K562 (cell line): ENCODE results near the gene KDM4C. TPM values are rescaled to one million over a fixed set of nuclear protein-coding genes. Genes with fewer than 3 reads are reported as not detected.

Experiments used
- ARID1B ChIP-seq: fragments of 450-650 bp; IDR thresholded peaks from 2 replicates; pipeline ENCODE4 v1.6.1; 2016; ENCODE audit warnings: antibody characterized with exemption, mild to moderate bottlenecking, inconsistent platforms
- ARID4B ChIP-seq: sonication (generic); formaldehyde crosslinking; IDR thresholded peaks from 2 replicates; pipeline ENCODE4 v1.8.0; 2022; ENCODE audit warnings: mild to moderate bottlenecking, missing genetic modification reagents
- CCAR2 ChIP-seq: fragments of 200-400 bp; formaldehyde crosslinking; IDR thresholded peaks from 2 replicates; pipeline ENCODE4 v1.6.1; 2017; ENCODE audit warnings: mild to moderate bottlenecking, low read depth, low read length
- FOXK1 ChIP-seq: sonication (generic); formaldehyde crosslinking; IDR thresholded peaks from 2 replicates; pipeline ENCODE4 v1.8.0; 2022; ENCODE audit warnings: missing genetic modification reagents, mild to moderate bottlenecking, borderline replicate concordance
- HDAC2 ChIP-seq: fragments of 450-650 bp; IDR thresholded peaks from 2 replicates; pipeline ENCODE4 v1.6.1; 2016; ENCODE audit warnings: mild to moderate bottlenecking
- IFI16 ChIP-seq: fragments of 250-450 bp; sonication (Bioruptor Pico); IDR thresholded peaks from 2 replicates; pipeline ENCODE4 v2.1.2; 2022; ENCODE audit warnings: mild to moderate bottlenecking, inconsistent platforms
- KDM2B ChIP-seq: fragments of 250-450 bp; sonication (Bioruptor Pico); IDR thresholded peaks from 2 replicates; pipeline ENCODE4 v1.8.0; 2021; ENCODE audit warnings: mild to moderate bottlenecking, moderate library complexity
- KLF16 ChIP-seq: IDR thresholded peaks from 2 replicates; pipeline ENCODE4 v1.6.1; 2016; ENCODE audit warnings: antibody characterized with exemption
- MAZ ChIP-seq, 2 experiments: fragments of 450-650 bp in 1 of 2; sonication (generic) in 1 of 2; formaldehyde crosslinking; IDR thresholded peaks in 1 of 2; conservative IDR thresholded peaks in 1 of 2; 2 replicates each; pipeline versions ENCODE4 v1.4.0 to v1.5.0; 2020; ENCODE audit warnings: mild to moderate bottlenecking in 1 of 2, missing genetic modification reagents in 1 of 2
- NFIC ChIP-seq: fragments of 450-650 bp; IDR thresholded peaks from 2 replicates; pipeline ENCODE4 v1.6.1; 2017; ENCODE audit warnings: mild to moderate bottlenecking, inconsistent platforms
- PPARD ChIP-seq: fragments of 250-450 bp; sonication (Bioruptor Pico); IDR thresholded peaks from 2 replicates; pipeline ENCODE4 v1.8.0; 2022; ENCODE audit warnings: inconsistent platforms, mild to moderate bottlenecking, moderate library complexity
- RNF219 ChIP-seq: fragments of 250-450 bp; sonication (Bioruptor Pico); IDR thresholded peaks from 2 replicates; pipeline ENCODE4 v1.5.0; 2022; ENCODE audit warnings: mild to moderate bottlenecking
- SAP30 ChIP-seq: fragments of 200-600 bp; sonication (generic); IDR thresholded peaks from 2 replicates; pipeline ENCODE4 v1.6.1; 2012; ENCODE audit warnings: borderline replicate concordance, low read depth, mild to moderate bottlenecking, moderate library complexity, low read length, control low read depth, inconsistent platforms; ENCODE audit not compliant: insufficient read depth, poor library complexity, severe bottlenecking
- TBL1XR1 ChIP-seq, 2 experiments: IDR thresholded peaks; 2 replicates each; pipeline ENCODE4 v1.6.1; 2012; ENCODE audit warnings: improper control_type of control experiment in 2 of 2, low read length in 2 of 2, mild to moderate bottlenecking in 1 of 2
- ZNF780A ChIP-seq: fragments of 250-450 bp; sonication (Bioruptor Pico); IDR thresholded peaks from 2 replicates; pipeline ENCODE4 v1.5.0; 2021; ENCODE audit warnings: mild to moderate bottlenecking
- polyA plus RNA-seq, 8 experiments: library from polyadenylated mRNA; depleted of rRNA in 4 of 8; stranded (reverse) in 5 of 8; unstranded in 3 of 8; fragments of >200 nt; fragmentation: Nextera tagmentation in 2 of 8; fragmentation: Illumina TruSeq in 1 of 8; extraction: Ambion mirVana in 2 of 8; extraction: Trizol in 1 of 8; gene quantifications; 2 replicates each; pipeline versions ENCODE4 v1.2.1 to v1.2.3, GENCODE V29; 2011 to 2014; ENCODE audit warnings: inconsistent platforms in 1 of 8, missing spikeins in 1 of 8
- total RNA-seq, 7 experiments: library from RNA; depleted of rRNA in 6 of 7; stranded (reverse); fragments of >200 nt in 6 of 7; fragmentation: Illumina TruSeq in 2 of 7; extraction: Trizol in 2 of 7; gene quantifications; 2 replicates each; pipeline versions ENCODE4 v1.2.1 to v1.2.3, GENCODE V29; 2011 to 2021; ENCODE audit warnings: low replicate concordance in 1 of 7
- TF ChIP-seq, protein P1 (sequence below): sonication (generic); IDR thresholded peaks from 2 replicates; pipeline ENCODE4 v1.6.1; 2016
- TF ChIP-seq, protein P2 (sequence below): fragments of 450-650 bp; IDR thresholded peaks from 2 replicates; pipeline ENCODE4 v1.6.1; 2014; ENCODE audit warnings: low read depth, mild to moderate bottlenecking, moderate library complexity, borderline replicate concordance

The KDM4C gene
- total and polyA plus RNA-seq, 9 of the 15 experiments (the other 6 are each of a cell fraction or from before 2014, with no cell fraction given), result 5.4 to 17.0 (median 12.6) TPM

DNA sequence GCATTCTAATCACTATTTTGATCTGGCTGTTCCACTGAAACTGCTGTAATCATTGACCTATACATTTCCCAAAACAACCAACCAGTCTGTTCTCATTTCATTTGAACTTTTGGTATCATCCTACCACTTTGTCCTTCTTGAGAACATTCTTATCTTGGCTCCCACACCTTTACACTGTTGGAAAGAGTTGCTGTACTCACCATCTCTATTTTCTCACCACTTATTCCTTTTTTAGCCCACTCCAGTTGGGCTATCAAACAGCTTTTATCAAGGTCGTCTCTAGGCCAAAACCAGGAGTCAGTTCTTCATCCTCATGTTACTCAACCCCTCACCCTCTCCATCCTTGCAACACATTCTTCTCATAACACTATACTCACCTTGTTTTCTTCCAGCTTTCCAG is 170.1 kb downstream of the KDM4C start (continued):
- TF ChIP-seq MAZ (CRISPR knock-in tag; conservative IDR thresholded peaks at IDR 0.05 in 1 of 2, IDR thresholded peaks at IDR 0.05 in 1 of 2), result no peak
- peak; percentile 49 for TF ChIP-seq NFIC
- TF ChIP-seq ZNF780A (CRISPR knock-in tag), result no peak
- TF ChIP-seq RNF219 (CRISPR knock-in tag), result no peak
- TF ChIP-seq HDAC2, result no peak
- TF ChIP-seq KDM2B (CRISPR knock-in tag), result no peak
- TF ChIP-seq CCAR2, result no peak
- TF ChIP-seq ARID1B, result peak; percentile 85
- TF ChIP-seq IFI16, result no peak
- 0 out of 4 replicates have a peak, but pooled peaks of 1 of the 2 experiments have one; percentile 23 for TF ChIP-seq TBL1XR1 (IDR thresholded peaks at IDR 0.05; ENCODE audit: low read length in 2 of 2)
- TF ChIP-seq, protein P1, sequence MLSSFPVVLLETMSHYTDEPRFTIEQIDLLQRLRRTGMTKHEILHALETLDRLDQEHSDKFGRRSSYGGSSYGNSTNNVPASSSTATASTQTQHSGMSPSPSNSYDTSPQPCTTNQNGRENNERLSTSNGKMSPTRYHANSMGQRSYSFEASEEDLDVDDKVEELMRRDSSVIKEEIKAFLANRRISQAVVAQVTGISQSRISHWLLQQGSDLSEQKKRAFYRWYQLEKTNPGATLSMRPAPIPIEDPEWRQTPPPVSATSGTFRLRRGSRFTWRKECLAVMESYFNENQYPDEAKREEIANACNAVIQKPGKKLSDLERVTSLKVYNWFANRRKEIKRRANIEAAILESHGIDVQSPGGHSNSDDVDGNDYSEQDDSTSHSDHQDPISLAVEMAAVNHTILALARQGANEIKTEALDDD, result no peak
- no peak for TF ChIP-seq FOXK1
- TF ChIP-seq KLF16, result no peak; the same call in 1 of the 2 replicates
- TF ChIP-seq ARID4B (CRISPR knock-in tag), result no peak
- no peak for TF ChIP-seq PPARD (CRISPR knock-in tag)
- TF ChIP-seq, protein P2, sequence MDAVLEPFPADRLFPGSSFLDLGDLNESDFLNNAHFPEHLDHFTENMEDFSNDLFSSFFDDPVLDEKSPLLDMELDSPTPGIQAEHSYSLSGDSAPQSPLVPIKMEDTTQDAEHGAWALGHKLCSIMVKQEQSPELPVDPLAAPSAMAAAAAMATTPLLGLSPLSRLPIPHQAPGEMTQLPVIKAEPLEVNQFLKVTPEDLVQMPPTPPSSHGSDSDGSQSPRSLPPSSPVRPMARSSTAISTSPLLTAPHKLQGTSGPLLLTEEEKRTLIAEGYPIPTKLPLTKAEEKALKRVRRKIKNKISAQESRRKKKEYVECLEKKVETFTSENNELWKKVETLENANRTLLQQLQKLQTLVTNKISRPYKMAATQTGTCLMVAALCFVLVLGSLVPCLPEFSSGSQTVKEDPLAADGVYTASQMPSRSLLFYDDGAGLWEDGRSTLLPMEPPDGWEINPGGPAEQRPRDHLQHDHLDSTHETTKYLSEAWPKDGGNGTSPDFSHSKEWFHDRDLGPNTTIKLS, result no peak
- no peak for TF ChIP-seq SAP30
